ENCODE data around the gene SMG7. TPM values are rescaled to one million over a fixed set of nuclear protein-coding genes. Genes with fewer than 3 reads are reported as not detected.

The SMG7 gene
- total RNA-seq, 4 donors from 2014 or later, result 33.7 to 42.8 (median 36.5) TPM

DNA sequence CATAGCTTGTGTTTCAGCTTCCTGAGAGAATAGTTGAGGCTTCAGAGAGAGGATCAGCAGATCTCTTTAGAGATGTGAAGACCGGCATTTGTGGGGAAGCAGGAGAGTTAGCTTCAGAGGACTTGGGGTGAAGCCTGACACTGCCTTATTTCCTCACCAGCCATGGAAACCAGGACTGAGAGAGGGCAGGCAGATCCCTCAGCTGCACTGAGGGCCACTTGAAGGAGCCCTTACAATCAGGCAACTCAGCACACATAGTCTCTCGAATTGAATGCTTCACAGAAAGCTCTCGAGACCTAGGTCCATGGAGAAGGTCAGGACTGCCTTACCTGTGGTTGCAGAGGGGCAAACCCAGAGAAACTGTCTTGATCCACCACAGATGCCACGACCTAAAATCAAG is 98.2 kb downstream of the SMG7 start:
- no peak for TF ChIP-seq CTCF (IDR thresholded peaks at IDR 0.05; ENCODE audit: low read depth)

DNA sequence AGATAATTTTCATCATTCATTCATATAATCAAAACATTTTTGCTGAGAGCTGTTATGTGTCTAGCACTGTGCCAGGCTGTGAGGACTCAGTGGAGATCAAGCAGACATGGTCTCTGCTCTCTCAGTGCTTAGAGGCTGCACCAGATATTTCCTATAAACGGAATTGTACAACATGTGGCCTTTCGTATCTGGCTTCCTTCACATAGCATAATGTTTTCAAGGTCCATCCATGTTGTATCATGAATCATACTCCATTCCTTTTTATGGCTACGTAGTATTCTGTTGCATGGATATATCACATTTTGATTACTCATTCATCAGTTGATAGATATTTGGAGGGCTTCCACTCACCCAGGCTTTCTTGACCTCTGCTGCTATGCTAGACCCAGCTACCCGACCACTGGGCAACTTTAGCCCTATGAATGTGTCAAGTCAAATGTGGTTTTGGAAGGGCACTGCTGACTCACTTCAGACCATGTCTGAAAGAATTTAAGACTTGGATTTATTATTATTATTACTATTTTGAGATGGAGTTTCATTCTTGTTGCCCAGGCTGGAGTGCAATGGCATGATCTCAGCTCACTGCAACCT is 99.5 kb downstream of the SMG7 start:
- TF ChIP-seq CTCF (IDR thresholded peaks at IDR 0.05; ENCODE audit: low read depth), result no peak

- TF ChIP-seq CTCF (IDR thresholded peaks at IDR 0.05; ENCODE audit: low read depth), result no peak
Measured at GRCh38 chr1:183572721-183573120, 100.4 kb downstream of the SMG7 start.

DNA sequence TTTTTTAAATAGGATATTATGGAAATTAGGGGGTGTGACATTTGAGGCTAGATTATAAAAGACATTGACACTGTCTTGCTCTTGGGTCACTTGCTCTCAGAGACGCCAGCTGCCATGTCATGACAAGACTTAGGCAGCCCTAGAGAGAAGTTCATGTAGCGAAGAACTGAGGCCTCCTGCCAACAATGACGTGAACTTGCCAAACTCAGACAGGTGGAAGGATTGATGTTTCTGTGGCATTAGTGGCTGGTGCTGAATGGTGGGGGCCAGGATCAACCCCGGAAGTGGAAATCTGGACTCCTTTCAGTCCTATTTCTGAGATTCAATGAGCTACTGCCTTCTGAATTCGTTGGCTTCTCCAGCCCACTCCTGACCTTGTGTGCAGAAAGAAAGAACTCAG is 103.3 kb downstream of the SMG7 start:
- no peak for TF ChIP-seq CTCF (IDR thresholded peaks at IDR 0.05; ENCODE audit: low read depth)

GRCh38 chr1:183576537-183576936 is 104.2 kb downstream of the SMG7 start:
- TF ChIP-seq CTCF (IDR thresholded peaks at IDR 0.05; ENCODE audit: low read depth), result no peak

DNA sequence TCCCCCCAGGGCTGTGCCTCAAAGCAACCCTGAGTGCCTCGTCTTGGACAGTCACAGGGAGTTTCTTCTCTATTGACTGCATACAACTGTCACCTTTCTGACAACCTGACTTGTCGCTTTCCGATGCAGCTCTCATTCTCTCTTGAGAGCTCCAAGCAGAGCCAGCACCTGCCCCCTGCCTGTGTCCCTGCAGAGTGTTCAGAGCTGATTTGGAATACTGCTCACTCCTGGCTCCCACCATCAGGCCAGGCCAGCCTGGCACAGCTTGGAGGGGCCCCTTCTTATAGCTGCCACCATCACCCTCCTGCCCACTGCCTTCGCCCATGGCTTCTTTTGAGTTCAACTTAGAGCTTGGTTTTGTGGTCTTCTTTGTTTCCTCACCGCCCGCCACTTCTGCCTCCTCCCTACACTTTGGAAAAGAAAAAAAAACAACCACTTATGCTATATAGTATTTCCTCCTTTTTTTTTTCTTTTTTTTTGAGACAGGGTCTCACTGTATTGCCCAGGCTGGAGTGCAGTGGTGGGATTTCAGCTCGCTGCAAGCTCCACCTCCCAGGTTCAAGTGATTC is 105.7 kb downstream of the SMG7 start:
- TF ChIP-seq CTCF (IDR thresholded peaks at IDR 0.05; ENCODE audit: low read depth), result no peak

- TF ChIP-seq CTCF (IDR thresholded peaks at IDR 0.05; ENCODE audit: low read depth), result no peak
Measured at GRCh38 chr1:183578856-183579255, 106.6 kb downstream of the SMG7 start.

Data from subcutaneous adipose tissue (tissue), 4 donors.